Neuronal stem cell (in vitro differentiated cells): ENCODE results near the gene MAD1L1.

Experiments
- DNase-seq: peaks from one replicate; pipeline ENCODE4 v3.0.0-alpha.2; 2013; ENCODE audit warnings: low spot score
- H2AFZ ChIP-seq: one replicate; pipeline ENCODE4 v1.6.1; 2013; ENCODE audit warnings: mild to moderate bottlenecking, low read length, inconsistent platforms
- H2AK5ac ChIP-seq: 2 replicates; pipeline ENCODE4 v1.6.1; 2013; ENCODE audit warnings: low read depth, mild to moderate bottlenecking, inconsistent platforms, low read length, moderate library complexity, mixed read lengths
- H2BK120ac ChIP-seq: 2 replicates; pipeline ENCODE4 v1.6.1; 2013; ENCODE audit warnings: low read depth, mild to moderate bottlenecking, inconsistent platforms, low read length, moderate library complexity, mixed read lengths
- H2BK12ac ChIP-seq: one replicate; pipeline ENCODE4 v1.6.1; 2013; ENCODE audit warnings: low read length, inconsistent platforms
- H2BK15ac ChIP-seq: 2 replicates; pipeline ENCODE4 v1.6.1; 2013; ENCODE audit warnings: mild to moderate bottlenecking, low read length, inconsistent platforms, mixed read lengths
- H2BK5ac ChIP-seq: one replicate; pipeline ENCODE4 v1.6.1; 2013; ENCODE audit warnings: inconsistent platforms, mild to moderate bottlenecking, low read length, moderate library complexity
- H3K14ac ChIP-seq: one replicate; pipeline ENCODE4 v1.6.1; 2013; ENCODE audit warnings: low read length, inconsistent platforms
- H3K18ac ChIP-seq: 2 replicates; pipeline ENCODE4 v1.6.1; 2013; ENCODE audit warnings: low read length, inconsistent platforms
- H3K23ac ChIP-seq: 2 replicates; pipeline ENCODE4 v1.6.1; 2013; ENCODE audit warnings: low read depth, mild to moderate bottlenecking, mixed read lengths, low read length, inconsistent platforms; ENCODE audit not compliant: poor library complexity
- H3K27ac ChIP-seq: replicated peaks from 3 replicates; pipeline ENCODE4 v1.5.1; 2013; ENCODE audit warnings: low read length, inconsistent platforms
- H3K27me3 ChIP-seq, 3 experiments: 2 replicates each; pipeline ENCODE4 v1.6.1; 2013; ENCODE audit warnings: low read length in 3 of 3, mild to moderate bottlenecking in 2 of 3, inconsistent platforms in 1 of 3, low read depth in 1 of 3, mixed read lengths in 1 of 3, moderate library complexity in 1 of 3; ENCODE audit not compliant: control insufficient read depth in 3 of 3, insufficient read depth in 3 of 3
- H3K36me3 ChIP-seq, 2 donors: replicated peaks in 1 of 2; 2 replicates each; pipeline ENCODE4 v1.6.1; 2013; ENCODE audit warnings: low read length in 2 of 2; ENCODE audit not compliant: control insufficient read depth in 2 of 2, insufficient read depth in 2 of 2
- H3K4ac ChIP-seq: 2 replicates; pipeline ENCODE4 v1.6.1; 2013; ENCODE audit warnings: inconsistent platforms, mild to moderate bottlenecking, low read length, moderate library complexity
- H3K4me1 ChIP-seq, 2 donors: 1 replicate in 1 of 2; 2 replicates in 1 of 2; pipeline ENCODE4 v1.6.1; 2013; ENCODE audit warnings: low read length in 2 of 2, low read depth in 1 of 2; ENCODE audit not compliant: control insufficient read depth in 2 of 2, insufficient read depth in 1 of 2
- H3K4me2 ChIP-seq: one replicate; pipeline ENCODE4 v1.6.1; 2013; ENCODE audit warnings: mild to moderate bottlenecking, low read length, inconsistent platforms; ENCODE audit not compliant: insufficient read depth, poor library complexity, severe bottlenecking
- H3K4me3 ChIP-seq, 2 donors: 2 replicates each; pipeline ENCODE4 v1.5.1; 2013; ENCODE audit warnings: low read length in 2 of 2, mild to moderate bottlenecking in 2 of 2, inconsistent platforms in 1 of 2, moderate library complexity in 1 of 2
- H3K79me1 ChIP-seq: one replicate; pipeline ENCODE4 v1.6.1; 2013; ENCODE audit warnings: low read depth, mild to moderate bottlenecking, inconsistent platforms, low read length, moderate library complexity
- H3K9ac ChIP-seq: one replicate; pipeline ENCODE4 v1.6.1; 2013; ENCODE audit warnings: mild to moderate bottlenecking, low read depth, low read length, inconsistent platforms; ENCODE audit not compliant: poor library complexity
- H3K9me3 ChIP-seq, 2 donors: replicated peaks in 1 of 2; 2 replicates each; pipeline versions ENCODE3 to v1.6.1; 2013; ENCODE audit warnings: low read length in 2 of 2, mild to moderate bottlenecking in 2 of 2, inconsistent platforms in 1 of 2, low read depth in 1 of 2, mixed read lengths in 1 of 2, moderate library complexity in 1 of 2; ENCODE audit not compliant: control insufficient read depth in 2 of 2, insufficient read depth in 1 of 2
- H4K8ac ChIP-seq: one replicate; pipeline ENCODE4 v1.6.1; 2013; ENCODE audit warnings: low read depth, mild to moderate bottlenecking, inconsistent platforms, low read length, moderate library complexity
- H4K91ac ChIP-seq: one replicate; pipeline ENCODE4 v1.6.1; 2013; ENCODE audit warnings: low read length, low read depth, mild to moderate bottlenecking, inconsistent platforms; ENCODE audit not compliant: poor library complexity
- WGBS, 2 donors: extraction: QIAGEN DNeasy Blood & Tissue Kit; methylation state at CpG; one replicate each; pipeline ENCODE4 v1.1.7; 2013; ENCODE audit warnings: missing lambda C conversion rate in 2 of 2, mixed read lengths in 1 of 2; ENCODE audit not compliant: insufficient read length in 2 of 2, insufficient replicate concordance in 1 of 2; ENCODE audit errors: extremely low coverage in 2 of 2; 5-methylcytosine and 5-hydroxymethylcytosine counted together

Gene MAD1L1

GRCh38 chr7:2102375-2102723, 130.4 kb downstream of the MAD1L1 start:
- peak overlapping the region; percentile 74 for H4K91ac ChIP-seq
- no peak overlapping the region for H2BK15ac ChIP-seq
- H3K23ac ChIP-seq, result peak overlapping the region; percentile 11
- no peak overlapping the region for H4K8ac ChIP-seq
- H3K14ac ChIP-seq, result peak overlapping the region; percentile 85
- no peak overlapping the region for H2BK120ac ChIP-seq
- H3K4me1 ChIP-seq, result peaks cover 36 to 45% of the 10 kb centered on the region in 2 donors
- H2AFZ ChIP-seq, result no peak overlapping the region
- no peak overlapping the region for H3K18ac ChIP-seq
- H3K4me3 ChIP-seq, result peak overlapping the region in 1 of 2 donors; percentile 53
- H3K27ac ChIP-seq, result no peak overlapping the region
- H2BK5ac ChIP-seq, result peak overlapping the region; percentile 62
- no peak for DNase-seq
- H3K27me3 ChIP-seq, result no peaks in the 10 kb centered on the region
- H3K9me3 ChIP-seq, result no peaks in the 10 kb centered on the region
- H3K9ac ChIP-seq, result no peak overlapping the region
- H3K79me1 ChIP-seq, result peaks cover 16% of the 10 kb centered on the region
- H2BK12ac ChIP-seq, result peak overlapping the region; percentile 27
- H3K36me3 ChIP-seq, result peaks cover 0 to 2% of the 10 kb centered on the region in 2 donors
- WGBS, 2 donors, result 100% methylated on average over 2 of the region's 7 CpGs; no CpG with 5 or more reads in 1 of the 2 donors
- no peak overlapping the region for H3K4ac ChIP-seq
- H2AK5ac ChIP-seq, result peak overlapping the region; percentile 96
- no peak overlapping the region for H3K4me2 ChIP-seq

DNA sequence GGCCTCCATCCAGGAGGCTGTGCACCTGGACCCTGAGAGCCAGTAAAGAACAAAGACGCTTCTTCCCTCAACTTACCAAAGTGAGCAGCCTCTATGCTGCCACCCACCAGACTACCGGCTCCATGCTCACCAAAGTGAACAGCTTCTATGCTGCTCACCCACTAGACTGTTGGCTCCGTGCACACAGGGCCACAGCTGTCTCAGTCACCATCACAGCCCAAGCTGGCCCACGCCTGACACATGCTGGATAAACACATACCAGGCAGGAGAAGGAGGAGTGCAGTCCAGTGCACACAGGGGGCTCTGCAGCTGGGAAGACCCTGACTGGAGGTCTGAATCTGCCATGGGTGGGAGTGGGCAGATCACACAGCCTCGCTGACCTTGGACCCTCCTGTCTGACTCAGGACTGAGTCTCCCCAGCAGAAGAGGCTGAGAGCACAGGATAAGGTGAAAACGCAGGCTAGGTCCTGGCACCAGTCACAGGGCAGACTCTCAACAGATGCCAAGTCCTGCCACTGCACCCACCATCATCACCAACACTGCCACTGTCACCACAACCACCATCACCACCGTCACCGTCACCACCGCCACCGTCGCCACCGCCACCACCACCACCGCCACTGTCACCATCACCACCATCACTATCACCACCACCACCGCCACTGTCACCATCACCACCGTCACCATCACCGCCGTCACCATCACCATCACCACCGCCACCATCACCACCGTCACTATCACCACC, 130.9 kb downstream of the MAD1L1 start:
- Histone ChIP-seq H2AFZ (no peak overlapping the region), H3K9ac (no peak overlapping the region), H2BK15ac (no peak overlapping the region), H3K27ac (no peak overlapping the region), H3K4ac (no peak overlapping the region), H4K91ac (no peak overlapping the region), H3K4me1 (peaks cover 31 to 40% of the 10 kb centered on the region in 2 donors), H3K79me1 (peaks cover 17% of the 10 kb centered on the region), H4K8ac (no peak overlapping the region), H2BK120ac (no peak overlapping the region), H3K36me3 (peaks cover 0 to 2% of the 10 kb centered on the region in 2 donors), H3K27me3 (no peaks in the 10 kb centered on the region), H3K23ac (no peak overlapping the region), H2BK12ac (peak overlapping the region; percentile 27), H2BK5ac (no peak overlapping the region), H2AK5ac (no peak overlapping the region), H3K4me2 (no peak overlapping the region), H3K18ac (no peak overlapping the region), H3K9me3 (no peaks in the 10 kb centered on the region), H3K4me3 (no peak overlapping the region), H3K14ac (no peak overlapping the region)
- DNase-seq, result no peak
- no CpG with 5 or more reads among the region's 19 CpGs for WGBS, 2 donors

DNA sequence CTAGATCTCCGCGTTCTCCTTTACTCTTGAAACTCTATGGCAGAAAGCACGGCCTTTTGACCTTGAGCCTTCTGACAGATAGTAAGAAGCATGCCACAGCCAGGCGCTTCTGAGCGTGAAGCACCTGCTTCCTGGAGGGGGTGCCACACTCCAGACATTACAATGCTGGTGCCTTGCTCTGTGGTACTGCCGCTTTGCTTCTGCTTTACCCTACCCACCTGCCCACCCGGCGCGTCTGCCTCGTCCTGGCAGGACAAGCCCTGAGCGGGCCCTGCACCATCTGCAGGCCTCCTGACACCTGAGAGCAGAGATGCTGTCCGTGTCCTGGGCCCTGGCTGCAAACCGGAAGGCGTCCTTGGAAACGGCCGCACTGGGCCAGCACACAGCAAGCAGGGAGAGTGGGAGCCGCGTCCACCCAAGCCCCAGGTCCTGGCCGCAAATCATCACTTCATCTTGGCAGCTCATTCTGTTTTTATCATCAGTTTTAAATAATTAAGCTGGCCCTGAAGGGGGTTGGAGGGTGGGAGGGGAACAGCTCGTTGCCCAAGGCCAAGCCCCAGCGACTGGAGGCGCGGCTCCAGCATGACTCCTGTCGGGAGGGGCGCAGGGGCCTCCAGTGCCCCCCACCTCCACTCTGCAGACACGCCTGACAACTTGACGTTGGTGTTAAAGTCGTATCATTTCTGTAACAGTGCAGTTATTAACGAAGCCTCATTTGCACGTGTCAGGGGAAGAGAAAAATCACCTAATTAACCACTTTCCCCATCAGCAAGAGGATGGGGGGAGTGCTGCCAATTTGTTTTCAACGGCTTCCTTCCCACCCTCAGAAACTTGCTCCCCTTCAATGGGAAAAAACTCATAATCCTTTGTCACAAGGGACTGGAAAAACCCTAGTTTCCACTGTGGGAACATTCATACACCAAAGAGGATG, 132.2 kb downstream of the MAD1L1 start:
- Histone ChIP-seq H3K23ac (peak overlapping the region; percentile 52), H3K4me1 (peaks cover 23 to 34% of the 10 kb centered on the region in 2 donors), H2BK5ac (no peak overlapping the region), H2BK12ac (no peak overlapping the region), H3K36me3 (peaks cover 0 to 2% of the 10 kb centered on the region in 2 donors), H4K91ac (no peak overlapping the region), H4K8ac (no peak overlapping the region), H2BK15ac (no peak overlapping the region), H3K4me3 (no peak overlapping the region), H3K9ac (peak overlapping the region; percentile 51), H3K9me3 (no peaks in the 10 kb centered on the region), H3K14ac (no peak overlapping the region), H2AFZ (no peak overlapping the region), H3K27ac (no peak overlapping the region), H2AK5ac (peak overlapping the region; percentile 34), H3K4ac (no peak overlapping the region), H3K27me3 (no peaks in the 10 kb centered on the region), H2BK120ac (no peak overlapping the region), H3K18ac (peak overlapping the region; percentile 85), H3K4me2 (no peak overlapping the region), H3K79me1 (peaks cover 16% of the 10 kb centered on the region)
- no peak for DNase-seq
- no CpG with 5 or more reads among the region's 31 CpGs for WGBS, 2 donors
